ENCODE measurements around the gene BICRA. TPM values are rescaled to one million over a fixed set of nuclear protein-coding genes. Genes with fewer than 3 reads are reported as not detected.
"Not testable (repeated sequence)": the region's sequence is repeated elsewhere in the genome, so short reads cannot be mapped to it uniquely, and the experiment has no call there.

The BICRA gene
- polyA plus RNA-seq, 3 donors, result 0.08 to 4.6 TPM; not detected in 1

DNA sequence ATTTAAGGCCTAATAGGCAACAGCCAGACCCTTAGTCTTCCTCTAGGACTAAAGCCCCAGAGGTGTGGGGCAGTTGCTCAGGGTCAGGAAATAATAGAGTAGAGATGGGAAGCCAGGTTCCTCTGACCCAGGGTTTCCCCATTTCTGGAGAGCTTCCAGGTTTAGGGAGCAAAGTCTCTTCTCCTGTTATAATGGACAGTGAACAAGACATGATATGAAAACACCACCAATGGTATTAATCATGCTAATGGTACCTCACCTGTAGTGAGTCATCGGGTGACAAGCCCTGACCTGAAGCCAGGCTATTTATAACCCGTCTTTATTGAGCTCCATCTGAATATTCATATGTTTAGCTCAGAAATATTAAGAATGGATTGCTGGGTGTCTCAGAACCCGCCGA lies 24.6 kb downstream of the BICRA start:
- DNase-seq, result no peak
- 100% methylated on average over 2 of the region's 4 CpGs for WGBS (ENCODE audit: insufficient coverage)
- no peak overlapping the region for H3K4me3 ChIP-seq (replicated peaks in 1 of 3; ENCODE audit: low read depth in 2 of 3, low read length in 3 of 3)
- peak overlapping the region in 1 of 7 donors; percentile 55 for H3K27ac Mint-ChIP-seq
- no peaks in the 10 kb centered on the region for H3K9me3 ChIP-seq (replicated peaks in 1 of 2; ENCODE audit: control insufficient read depth in 1 of 2, insufficient read depth in 1 of 2, low read length in 2 of 2)
- H3K79me2 ChIP-seq (ENCODE audit: insufficient read depth, low read length), result peaks cover 90% of the 10 kb centered on the region
- H3K27me3 Mint-ChIP-seq (ENCODE audit: low read depth in 3 of 3), result peaks cover 0 to under 1% (median 0%) of the 10 kb centered on the region in 3 donors
- no peak overlapping the region for H2AFZ ChIP-seq (ENCODE audit: insufficient read depth, low read depth, low read length, poor library complexity, severe bottlenecking)
- H3K4me1 Mint-ChIP-seq, result peaks cover 34% of the 10 kb centered on the region
- H3K4me1 ChIP-seq (ENCODE audit: control insufficient read depth in 1 of 2, insufficient read depth in 2 of 2, low read length in 2 of 2), result peaks cover 11 to 32% of the 10 kb centered on the region in 2 donors
- H3K9ac ChIP-seq (ENCODE audit: insufficient read depth, low read length, poor library complexity, severe bottlenecking), result no peak overlapping the region
- H3K4me2 ChIP-seq (replicated peaks; ENCODE audit: extremely low read depth, low read length, poor library complexity, severe bottlenecking), result no peak overlapping the region
- H4K20me1 ChIP-seq (ENCODE audit: insufficient read depth, low read length), result peaks cover 97% of the 10 kb centered on the region
- peaks cover 0 to 5% (median 0%) of the 10 kb centered on the region in 7 donors for H3K9me3 Mint-ChIP-seq
- H3K27me3 ChIP-seq (ENCODE audit: control insufficient read depth in 2 of 2, insufficient read depth in 2 of 2, low read length in 2 of 2), result no peaks in the 10 kb centered on the region
- peaks cover 23 to 44% of the 10 kb centered on the region in 2 donors for H3K36me3 Mint-ChIP-seq
- H3K27ac ChIP-seq (ENCODE audit: low read depth in 1 of 2, low read length in 2 of 2), result no peak overlapping the region
- TF ChIP-seq, protein P1, sequence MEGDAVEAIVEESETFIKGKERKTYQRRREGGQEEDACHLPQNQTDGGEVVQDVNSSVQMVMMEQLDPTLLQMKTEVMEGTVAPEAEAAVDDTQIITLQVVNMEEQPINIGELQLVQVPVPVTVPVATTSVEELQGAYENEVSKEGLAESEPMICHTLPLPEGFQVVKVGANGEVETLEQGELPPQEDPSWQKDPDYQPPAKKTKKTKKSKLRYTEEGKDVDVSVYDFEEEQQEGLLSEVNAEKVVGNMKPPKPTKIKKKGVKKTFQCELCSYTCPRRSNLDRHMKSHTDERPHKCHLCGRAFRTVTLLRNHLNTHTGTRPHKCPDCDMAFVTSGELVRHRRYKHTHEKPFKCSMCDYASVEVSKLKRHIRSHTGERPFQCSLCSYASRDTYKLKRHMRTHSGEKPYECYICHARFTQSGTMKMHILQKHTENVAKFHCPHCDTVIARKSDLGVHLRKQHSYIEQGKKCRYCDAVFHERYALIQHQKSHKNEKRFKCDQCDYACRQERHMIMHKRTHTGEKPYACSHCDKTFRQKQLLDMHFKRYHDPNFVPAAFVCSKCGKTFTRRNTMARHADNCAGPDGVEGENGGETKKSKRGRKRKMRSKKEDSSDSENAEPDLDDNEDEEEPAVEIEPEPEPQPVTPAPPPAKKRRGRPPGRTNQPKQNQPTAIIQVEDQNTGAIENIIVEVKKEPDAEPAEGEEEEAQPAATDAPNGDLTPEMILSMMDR (IDR thresholded peaks at IDR 0.05), result no peak
- peaks cover 0 to 22% of the 10 kb centered on the region in 2 donors for H3K36me3 ChIP-seq (replicated peaks in 1 of 2; ENCODE audit: control insufficient read depth in 1 of 2, insufficient read depth in 2 of 2, low read length in 2 of 2)
- intact Hi-C loops (cut with micrococcal nuclease), result no loop called here
- no peak overlapping the region for H3K4me3 Mint-ChIP-seq

DNA sequence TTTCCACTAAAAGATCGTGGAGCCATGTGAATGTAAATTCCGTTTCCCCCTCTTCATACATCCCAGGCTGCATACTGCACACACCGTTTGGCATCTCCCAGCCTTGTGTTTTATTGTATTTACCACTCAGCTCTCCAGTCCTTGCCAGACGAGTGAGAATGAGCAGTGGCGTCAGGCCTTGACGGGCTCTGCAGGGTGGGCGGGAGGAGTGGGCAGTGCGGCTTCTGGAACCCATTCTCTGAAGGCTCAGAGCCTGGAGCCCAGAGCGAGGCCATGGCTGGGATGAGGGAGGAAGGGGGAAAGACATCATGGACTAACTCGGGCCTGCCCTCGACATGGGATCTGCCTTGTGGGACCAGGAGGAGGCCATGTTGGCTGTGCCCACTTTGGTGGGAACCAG lies 25.1 kb downstream of the BICRA start:
- peaks cover 97% of the 10 kb centered on the region for H4K20me1 ChIP-seq (ENCODE audit: insufficient read depth, low read length)
- Mint-ChIP-seq H3K27ac (no peak overlapping the region), H3K9me3 (peaks cover 0 to 5% (median 0%) of the 10 kb centered on the region in 7 donors), H3K4me3 (peak overlapping the region in 1 of 2 donors; percentile 37), H3K27me3 (ENCODE audit: low read depth in 3 of 3) (no peaks in the 10 kb centered on the region), H3K4me1 (peaks cover 34% of the 10 kb centered on the region), H3K36me3 (peaks cover 23 to 43% of the 10 kb centered on the region in 2 donors)
- DNase-seq, result no peak
- H3K4me2 ChIP-seq (replicated peaks; ENCODE audit: extremely low read depth, low read length, poor library complexity, severe bottlenecking), result no peak overlapping the region
- no peak overlapping the region for H3K27ac ChIP-seq (ENCODE audit: low read depth in 1 of 2, low read length in 2 of 2)
- H3K79me2 ChIP-seq (ENCODE audit: insufficient read depth, low read length), result peaks cover 90% of the 10 kb centered on the region
- no peak overlapping the region for H3K4me3 ChIP-seq (replicated peaks in 1 of 3; ENCODE audit: low read depth in 2 of 3, low read length in 3 of 3)
- no peaks in the 10 kb centered on the region for H3K27me3 ChIP-seq (ENCODE audit: control insufficient read depth in 2 of 2, insufficient read depth in 2 of 2, low read length in 2 of 2)
- H3K36me3 ChIP-seq (replicated peaks in 1 of 2; ENCODE audit: control insufficient read depth in 1 of 2, insufficient read depth in 2 of 2, low read length in 2 of 2), result peaks cover 0 to 21% of the 10 kb centered on the region in 2 donors
- no peak overlapping the region for H2AFZ ChIP-seq (ENCODE audit: insufficient read depth, low read depth, low read length, poor library complexity, severe bottlenecking)
- peaks cover 11 to 32% of the 10 kb centered on the region in 2 donors for H3K4me1 ChIP-seq (ENCODE audit: control insufficient read depth in 1 of 2, insufficient read depth in 2 of 2, low read length in 2 of 2)
- intact Hi-C loops (cut with micrococcal nuclease), result no loop called here
- TF ChIP-seq, protein P1 (IDR thresholded peaks at IDR 0.05), result no peak
- 96% methylated on average over 9 of the region's 11 CpGs for WGBS (ENCODE audit: insufficient coverage)
- no peak overlapping the region for H3K9ac ChIP-seq (ENCODE audit: insufficient read depth, low read length, poor library complexity, severe bottlenecking)
- no peaks in the 10 kb centered on the region for H3K9me3 ChIP-seq (replicated peaks in 1 of 2; ENCODE audit: control insufficient read depth in 1 of 2, insufficient read depth in 1 of 2, low read length in 2 of 2)

DNA sequence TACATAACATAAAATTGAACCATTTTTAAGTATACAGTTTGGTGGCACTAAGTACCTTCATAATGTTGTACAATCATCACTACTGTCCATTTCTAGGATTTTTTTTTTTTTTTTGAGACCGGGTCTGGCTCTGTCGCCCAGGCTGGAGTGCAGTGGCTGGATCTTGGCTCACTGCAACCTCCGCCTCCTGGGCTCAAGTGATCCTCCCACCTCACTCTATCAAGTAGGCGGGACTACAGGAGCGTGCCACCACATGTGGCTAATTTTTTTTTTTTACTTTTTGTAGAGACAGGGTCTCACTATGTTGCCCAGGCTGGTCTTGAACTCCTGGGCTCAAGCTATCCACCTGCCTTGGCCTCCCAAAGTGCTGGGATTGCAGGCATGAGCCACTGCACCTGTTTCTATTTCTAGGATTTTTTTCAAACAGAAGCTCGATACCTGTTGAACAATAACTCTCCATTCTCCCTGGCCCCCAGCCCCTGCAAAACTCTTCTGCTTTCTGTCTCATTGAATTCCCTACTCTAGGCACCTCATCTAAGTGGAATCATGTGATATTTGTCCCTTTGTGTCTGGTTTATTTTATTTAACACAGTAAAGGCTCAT lies 26.3 kb downstream of the BICRA start:
- H3K36me3 Mint-ChIP-seq, result peaks cover 26 to 44% of the 10 kb centered on the region in 2 donors
- H3K9me3 ChIP-seq (replicated peaks in 1 of 2; ENCODE audit: control insufficient read depth in 1 of 2, insufficient read depth in 1 of 2, low read length in 2 of 2); H3K4me3 ChIP-seq (replicated peaks in 1 of 3; ENCODE audit: low read depth in 2 of 3, low read length in 3 of 3); H3K27ac ChIP-seq (ENCODE audit: low read depth in 1 of 2, low read length in 2 of 2); H3K4me2 ChIP-seq (replicated peaks; ENCODE audit: extremely low read depth, low read length, poor library complexity, severe bottlenecking); H3K27ac Mint-ChIP-seq; H3K9ac ChIP-seq (ENCODE audit: insufficient read depth, low read length, poor library complexity, severe bottlenecking); H3K27me3 Mint-ChIP-seq (ENCODE audit: low read depth in 3 of 3); DNase-seq; H3K27me3 ChIP-seq (ENCODE audit: control insufficient read depth in 2 of 2, insufficient read depth in 2 of 2, low read length in 2 of 2); H2AFZ ChIP-seq (ENCODE audit: insufficient read depth, low read depth, low read length, poor library complexity, severe bottlenecking); H3K9me3 Mint-ChIP-seq; H3K4me3 Mint-ChIP-seq; intact Hi-C loops (cut with micrococcal nuclease): not testable (repeated sequence)
- H3K4me1 Mint-ChIP-seq, result peaks cover 30% of the 10 kb centered on the region
- peaks cover 88% of the 10 kb centered on the region for H3K79me2 ChIP-seq (ENCODE audit: insufficient read depth, low read length)
- no CpG with 5 or more reads among the region's 6 CpGs for WGBS (ENCODE audit: insufficient coverage)
- peaks cover 94% of the 10 kb centered on the region for H4K20me1 ChIP-seq (ENCODE audit: insufficient read depth, low read length)
- H3K4me1 ChIP-seq (ENCODE audit: control insufficient read depth in 1 of 2, insufficient read depth in 2 of 2, low read length in 2 of 2), result peaks cover 11 to 32% of the 10 kb centered on the region in 2 donors
- peaks cover 0 to 21% of the 10 kb centered on the region in 2 donors for H3K36me3 ChIP-seq (replicated peaks in 1 of 2; ENCODE audit: control insufficient read depth in 1 of 2, insufficient read depth in 2 of 2, low read length in 2 of 2)

All from CD14-positive monocyte (primary cell).